GM19328 (cell line): ENCODE measurements around the gene ARHGEF37.
"Not testable (repeated sequence)": the region's sequence is repeated elsewhere in the genome, so short reads cannot be mapped to it uniquely, and the experiment has no call there.

ENCODE experiments used
- ATAC-seq: cut with Tn5 transposase; IDR thresholded peaks from one replicate; pipeline ENCODE4 v1.9.1; 2021; ENCODE audit warnings: mild to moderate bottlenecking, moderate library complexity; ENCODE audit not compliant: unreplicated experiment

Gene ARHGEF37

DNA sequence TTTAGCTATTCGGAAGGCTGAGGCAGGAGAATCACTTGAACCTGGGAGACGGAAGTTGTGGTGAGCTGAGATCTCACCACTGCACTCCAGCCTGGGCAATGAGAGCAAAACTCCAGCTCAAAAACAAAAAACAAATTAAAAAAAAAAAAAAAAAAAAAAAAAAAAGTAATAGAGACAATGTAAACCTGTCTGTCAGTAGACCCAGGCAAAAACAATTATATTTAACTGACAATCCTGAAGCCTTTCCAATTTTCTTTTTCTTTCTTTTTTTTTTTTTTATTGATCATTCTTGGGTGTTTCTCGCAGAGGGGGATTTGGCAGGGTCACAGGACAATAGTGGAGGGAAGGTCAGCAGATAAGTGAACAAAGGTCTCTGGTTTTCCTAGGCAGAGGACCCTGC is 88.0 kb downstream of the ARHGEF37 start:
- not testable (repeated sequence) for ATAC-seq

GRCh38 chr5:149671544-149671943 is 90.2 kb downstream of the ARHGEF37 start:
- ATAC-seq = no peak

DNA sequence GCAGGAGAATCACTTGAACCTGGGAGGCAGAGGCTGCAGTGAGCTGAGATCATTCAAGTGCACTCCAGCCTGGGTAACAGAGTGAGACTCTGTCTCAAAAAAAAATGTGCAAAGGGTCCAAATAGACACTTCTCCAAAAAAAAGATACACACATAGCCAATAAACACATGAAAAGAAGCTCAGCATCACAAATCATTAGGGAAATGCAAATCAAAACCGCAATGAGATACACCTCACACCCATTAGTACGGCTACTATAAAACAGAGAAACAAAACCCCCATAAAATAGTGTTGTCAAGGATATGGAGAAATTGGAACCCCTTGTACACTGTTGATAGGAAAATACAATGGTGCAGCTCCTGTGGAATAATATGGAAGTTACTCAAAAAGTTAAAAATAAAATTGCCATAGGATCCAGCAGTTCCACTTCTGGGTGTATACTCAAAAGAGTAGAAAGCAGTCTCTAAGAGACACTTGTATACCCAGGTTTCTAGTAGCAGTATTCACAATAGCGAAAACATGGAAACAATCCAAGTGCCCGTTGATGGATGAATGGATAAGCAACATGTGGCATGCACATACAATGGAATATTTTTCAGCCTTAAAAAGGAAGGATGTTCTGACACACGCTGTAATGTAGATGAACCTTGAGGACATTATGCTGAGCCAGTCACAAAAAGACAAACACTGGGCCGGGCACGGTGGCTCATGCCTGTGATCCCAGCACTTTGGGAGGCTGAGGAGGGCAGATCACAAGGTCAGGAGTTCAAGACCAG is 91.6 kb downstream of the ARHGEF37 start:
- no peak for ATAC-seq

DNA sequence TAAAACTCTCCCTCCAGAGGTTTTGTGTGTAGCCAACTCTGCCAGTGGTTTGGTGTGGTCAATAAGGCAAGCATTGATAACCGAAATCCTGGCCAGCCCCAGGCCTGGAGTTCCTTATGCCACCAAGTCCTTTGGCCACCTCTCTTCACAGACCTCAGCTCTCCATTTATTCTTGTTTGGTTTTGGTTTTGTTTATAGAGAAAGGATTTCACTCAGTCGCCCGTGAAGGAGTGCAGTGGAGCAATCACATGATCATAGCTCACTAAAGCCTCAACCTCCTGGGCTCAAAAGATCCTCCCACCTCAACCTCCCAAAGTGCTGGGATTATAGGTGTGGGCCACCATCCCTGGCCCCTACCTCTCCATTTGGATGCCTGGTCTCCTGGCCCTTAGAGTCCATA is 93.4 kb downstream of the ARHGEF37 start:
- peak; percentile 53 for ATAC-seq

DNA sequence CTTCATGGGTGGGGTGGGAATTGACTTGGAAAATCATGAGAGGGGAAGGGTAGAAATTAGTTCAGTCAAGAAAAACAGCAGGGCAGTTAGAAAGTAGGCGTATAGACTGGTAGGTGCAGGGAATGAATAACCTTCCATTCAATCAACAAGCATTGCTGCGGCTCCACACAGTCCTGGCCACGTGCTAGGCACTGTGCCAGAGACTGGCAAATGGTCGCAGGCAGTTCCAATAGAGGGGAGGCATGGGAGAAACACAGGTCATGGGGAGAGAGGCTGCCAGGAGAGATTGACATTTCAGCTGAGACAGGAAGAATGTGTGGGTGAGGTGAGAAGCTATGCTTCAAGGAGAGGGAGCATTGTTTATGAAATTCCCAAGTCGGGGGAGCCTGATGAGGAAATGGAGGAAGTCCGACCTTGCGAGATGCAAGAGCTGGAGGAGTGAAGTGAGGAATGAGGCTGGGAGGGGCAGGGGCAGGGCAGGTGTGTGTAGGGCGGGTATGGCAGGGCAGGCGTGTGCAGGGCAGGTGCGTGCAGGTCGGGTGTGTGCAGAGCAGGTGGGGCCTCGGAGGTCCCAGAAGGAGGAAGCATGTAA is 94.4 kb downstream of the ARHGEF37 start:
- no peak for ATAC-seq

GRCh38 chr5:149677731-149678130 is 96.4 kb downstream of the ARHGEF37 start:
- ATAC-seq = no peak

GRCh38 chr5:149679876-149680809 is 98.8 kb downstream of the ARHGEF37 start:
- peak; percentile 33 for ATAC-seq

DNA sequence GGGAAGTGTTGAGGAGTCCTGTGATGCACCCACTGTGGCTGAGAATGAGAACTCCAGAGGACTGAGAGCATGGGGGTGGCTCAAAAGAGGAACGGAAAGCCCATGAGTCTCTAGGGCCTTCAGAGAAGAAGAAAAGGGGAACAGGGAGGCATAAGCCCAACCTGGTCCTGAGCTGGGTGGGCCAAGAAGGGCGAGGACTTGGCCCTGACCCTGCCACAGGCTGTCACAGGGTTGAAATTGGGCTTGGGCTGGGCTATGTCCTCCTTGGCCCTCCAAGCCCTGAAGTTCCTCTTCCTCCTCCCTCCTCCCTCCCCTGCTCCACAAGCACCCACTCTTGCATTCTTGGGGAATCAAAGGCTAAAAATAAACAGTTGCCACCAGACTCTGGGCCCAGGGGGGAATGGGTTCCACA is 99.5 kb downstream of the ARHGEF37 start:
- ATAC-seq = peak; percentile 98

DNA sequence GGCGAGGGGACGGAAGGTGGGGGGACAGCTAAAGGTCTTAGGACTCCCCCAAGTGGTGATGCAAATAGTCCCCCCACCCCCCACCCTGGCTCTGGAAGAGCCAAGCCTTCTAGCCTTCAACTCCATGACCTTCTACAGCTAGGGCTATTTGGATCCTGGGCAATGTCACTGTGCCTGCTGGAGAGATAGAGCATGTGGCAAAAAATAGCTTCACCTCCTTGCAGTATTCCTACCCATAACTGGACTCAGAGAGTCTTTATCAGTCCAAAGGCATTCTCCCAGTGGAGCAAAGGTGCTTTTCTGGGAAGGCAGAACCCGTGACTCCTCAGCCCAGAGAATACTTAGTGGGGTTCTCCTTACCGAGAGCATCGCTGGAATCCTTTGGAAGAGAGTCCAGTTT is 100.0 kb downstream of the ARHGEF37 start:
- ATAC-seq = no peak

DNA sequence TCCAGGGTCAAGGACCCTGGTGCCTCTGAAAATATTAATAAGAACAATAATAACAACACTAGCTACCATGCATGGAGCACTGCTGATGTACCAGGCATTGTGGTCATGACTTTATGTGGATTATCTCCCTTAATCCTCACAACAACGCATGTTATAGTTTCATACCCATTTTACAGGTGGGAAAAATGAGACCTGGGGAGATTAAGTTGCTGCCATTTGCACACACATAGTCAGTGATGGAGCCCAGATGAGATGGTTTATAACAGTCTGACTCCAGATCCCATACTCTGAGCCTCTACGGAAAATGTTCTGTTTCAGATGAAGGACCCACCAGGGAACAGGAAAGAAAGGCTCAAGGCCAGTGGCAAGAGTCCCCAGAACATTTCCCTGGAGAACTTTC is 100.6 kb downstream of the ARHGEF37 start:
- ATAC-seq = no peak

DNA sequence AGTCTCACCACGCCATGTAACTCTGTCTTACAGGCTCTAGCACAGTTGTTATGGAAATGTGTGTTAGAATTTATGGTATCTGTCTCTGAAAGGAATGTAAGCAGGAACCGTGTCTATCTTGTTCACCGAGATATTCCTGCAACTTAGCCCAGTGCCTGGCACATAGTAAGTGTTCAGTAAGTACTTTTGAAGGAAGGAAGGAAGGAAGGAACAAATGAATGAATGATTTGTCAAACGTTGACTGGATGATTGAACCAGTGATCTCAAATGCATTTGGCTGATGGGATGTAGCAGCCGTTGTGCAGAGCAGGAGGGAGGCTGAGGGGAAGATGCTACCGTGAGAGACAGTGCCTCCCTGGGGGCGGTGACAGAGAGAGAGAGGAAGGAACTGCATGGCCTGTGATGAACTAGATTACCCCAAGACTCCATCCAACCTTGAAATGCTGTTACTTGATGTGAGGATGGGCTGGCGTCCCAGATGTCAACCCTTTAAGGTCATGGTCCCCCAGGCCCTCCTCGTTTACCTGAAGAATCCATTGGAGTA is 101.3 kb downstream of the ARHGEF37 start:
- no peak for ATAC-seq

- no peak for ATAC-seq
Observed at GRCh38 chr5:149683964-149684363, 102.7 kb downstream of the ARHGEF37 start.

GRCh38 chr5:149684371-149684770 is 103.1 kb downstream of the ARHGEF37 start:
- no peak for ATAC-seq
